Activated B cell treated with CpG ODN at 0.5 μM for 24 hours (primary cell): ENCODE measurements around the gene MLLT3. TPM values are rescaled to one million over a fixed set of nuclear protein-coding genes. Genes with fewer than 3 reads are reported as not detected.

Experiments used
- ATAC-seq: fragments of 200-7000 bp; cut with Tn5 transposase; one replicate; pipeline ENCODE4 v1.10.0; 2021; ENCODE audit warnings: low read depth, mild to moderate bottlenecking, moderate library complexity
- CTCF ChIA-PET: fragments of 350-600 bp; sonication (Branson Sonifier 250); formaldehyde crosslinking; loops from one replicate; lab custom pipeline; 2021; ENCODE audit warnings: antibody characterized with exemption; lab: Charles Lee
- POLR2A ChIA-PET: fragments of 350-600 bp; sonication (Branson Sonifier 250); formaldehyde crosslinking; loops from one replicate; lab custom pipeline; 2021; ENCODE audit warnings: antibody characterized with exemption; lab: Charles Lee
- DNase-seq: peaks from one replicate; pipeline ENCODE4 v3.0.0; 2022
- H3K27ac Mint-ChIP-seq: one replicate; pipeline ENCODE4 v1.8.0; 2020; ENCODE audit warnings: mixed read lengths
- H3K27me3 Mint-ChIP-seq: one replicate; pipeline ENCODE4 v1.8.0; 2021; ENCODE audit warnings: mixed read lengths
- H3K36me3 Mint-ChIP-seq: one replicate; pipeline ENCODE4 v1.8.0; 2021; ENCODE audit warnings: low read depth, mixed read lengths
- H3K4me1 Mint-ChIP-seq: one replicate; pipeline ENCODE4 v1.8.0; 2021; ENCODE audit warnings: mixed read lengths
- H3K4me3 Mint-ChIP-seq: one replicate; pipeline ENCODE4 v1.8.0; 2020; ENCODE audit warnings: mild to moderate bottlenecking, mixed read lengths
- H3K9me3 Mint-ChIP-seq: one replicate; pipeline ENCODE4 v1.8.0; 2020; ENCODE audit warnings: mixed read lengths
- intact Hi-C: fragments of 100-400 bp; cut with micrococcal nuclease; formaldehyde crosslinking; loops from one replicate; pipeline ENCODE4 v1.15.1; 2024
- total RNA-seq: library from RNA; stranded (reverse); gene quantifications from 2 replicates; pipeline ENCODE4 v1.2.3, GENCODE V29; 2022
- TF ChIP-seq, protein P1 (sequence below): fragments of 200-600 bp; IDR thresholded peaks from one replicate; pipeline ENCODE4 v1.8.0; 2022; ENCODE audit warnings: antibody characterized with exemption, mild to moderate bottlenecking

MLLT3 gene
- total RNA-seq, 1 donor from 2014 or later: 1.5 TPM

DNA sequence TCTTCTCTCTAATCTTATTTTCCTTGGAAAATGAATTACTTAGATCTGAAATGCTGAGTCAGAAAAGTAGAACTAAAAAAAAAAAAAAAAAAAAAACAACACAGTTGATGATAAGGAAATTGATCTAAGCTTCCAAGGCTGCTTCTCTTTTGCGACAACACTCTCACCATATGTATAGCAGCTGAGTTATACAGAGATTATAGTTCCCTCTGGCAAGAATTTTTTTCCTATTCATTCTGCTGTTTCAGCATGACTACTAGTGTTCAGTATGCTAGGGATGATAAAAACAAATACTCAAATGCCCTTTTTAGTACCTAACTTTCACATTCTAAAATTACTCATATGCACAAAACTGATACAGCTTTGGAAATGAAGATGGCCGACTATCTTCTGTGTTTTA is 267.3 kb downstream of the MLLT3 start:
- H3K27me3 Mint-ChIP-seq: peaks cover 2% of the 10 kb centered on the region
- no peak for ATAC-seq

DNA sequence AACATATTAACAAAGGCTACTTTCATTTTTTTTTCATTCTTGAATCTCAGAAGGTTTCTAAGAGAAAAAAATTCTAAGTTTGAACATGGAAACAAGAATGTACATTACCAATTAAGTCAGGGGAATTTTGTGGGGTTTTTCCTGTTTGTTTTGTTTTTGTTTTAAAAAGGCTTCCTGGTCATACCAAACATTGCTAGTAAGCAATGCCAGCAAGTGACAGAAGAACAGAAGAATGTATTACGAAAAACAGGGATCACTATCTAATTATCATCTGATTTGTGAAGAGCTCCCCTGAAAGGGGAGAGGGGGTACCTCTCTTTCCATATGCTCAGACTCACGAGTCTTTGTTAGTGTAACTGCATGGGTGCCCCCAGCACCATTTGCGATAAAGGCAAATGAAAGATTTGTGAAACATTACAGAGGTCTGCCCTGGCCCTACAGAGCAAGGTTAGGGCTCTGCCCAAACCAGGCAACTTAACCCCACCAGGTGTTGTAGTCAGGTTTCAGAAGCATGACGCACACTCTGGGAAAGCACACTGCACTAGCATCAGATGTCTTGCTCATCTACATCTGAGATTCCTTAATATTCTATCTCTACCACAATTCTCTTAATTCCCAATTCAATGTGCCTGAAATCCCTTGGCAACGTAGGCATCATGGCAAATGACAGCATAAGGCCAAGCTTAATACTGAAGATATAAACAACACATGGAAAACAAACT is 268.2 kb downstream of the MLLT3 start:
- DNase-seq (no peak), ATAC-seq (no peak)
- intact Hi-C loops: loop anchor here (10.0 kb wide), 1 partner anchor 429 kb away; no protein-coding TSS in a partner anchor
- Mint-ChIP-seq H3K27ac (no peak overlapping the region), H3K4me3 (no peak overlapping the region), H3K36me3 (no peaks in the 10 kb centered on the region), H3K4me1 (no peaks in the 10 kb centered on the region), H3K9me3 (no peaks in the 10 kb centered on the region), H3K27me3 (peaks cover 2% of the 10 kb centered on the region)
- TF ChIP-seq, protein P1, sequence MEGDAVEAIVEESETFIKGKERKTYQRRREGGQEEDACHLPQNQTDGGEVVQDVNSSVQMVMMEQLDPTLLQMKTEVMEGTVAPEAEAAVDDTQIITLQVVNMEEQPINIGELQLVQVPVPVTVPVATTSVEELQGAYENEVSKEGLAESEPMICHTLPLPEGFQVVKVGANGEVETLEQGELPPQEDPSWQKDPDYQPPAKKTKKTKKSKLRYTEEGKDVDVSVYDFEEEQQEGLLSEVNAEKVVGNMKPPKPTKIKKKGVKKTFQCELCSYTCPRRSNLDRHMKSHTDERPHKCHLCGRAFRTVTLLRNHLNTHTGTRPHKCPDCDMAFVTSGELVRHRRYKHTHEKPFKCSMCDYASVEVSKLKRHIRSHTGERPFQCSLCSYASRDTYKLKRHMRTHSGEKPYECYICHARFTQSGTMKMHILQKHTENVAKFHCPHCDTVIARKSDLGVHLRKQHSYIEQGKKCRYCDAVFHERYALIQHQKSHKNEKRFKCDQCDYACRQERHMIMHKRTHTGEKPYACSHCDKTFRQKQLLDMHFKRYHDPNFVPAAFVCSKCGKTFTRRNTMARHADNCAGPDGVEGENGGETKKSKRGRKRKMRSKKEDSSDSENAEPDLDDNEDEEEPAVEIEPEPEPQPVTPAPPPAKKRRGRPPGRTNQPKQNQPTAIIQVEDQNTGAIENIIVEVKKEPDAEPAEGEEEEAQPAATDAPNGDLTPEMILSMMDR: no peak
- ChIA-PET CTCF (no interaction called here), POLR2A (no interaction called here)

More for the DNA sequence above, 267.3 kb downstream of the MLLT3 start:
- ChIA-PET CTCF (no interaction called here), POLR2A (no interaction called here)
- Mint-ChIP-seq H3K36me3 (no peaks in the 10 kb centered on the region), H3K27ac (no peak overlapping the region), H3K4me3 (no peak overlapping the region), H3K4me1 (no peaks in the 10 kb centered on the region), H3K9me3 (no peaks in the 10 kb centered on the region)
- no peak for DNase-seq
- TF ChIP-seq, protein P1: no peak
- intact Hi-C loops: loop anchor here (10.0 kb wide), 1 partner anchor 430 kb away; no protein-coding TSS in a partner anchor

- Mint-ChIP-seq H3K27me3 (peaks cover 2% of the 10 kb centered on the region), H3K27ac (no peak overlapping the region), H3K36me3 (no peaks in the 10 kb centered on the region), H3K4me3 (no peak overlapping the region), H3K4me1 (no peaks in the 10 kb centered on the region), H3K9me3 (no peaks in the 10 kb centered on the region)
- TF ChIP-seq, protein P1: no peak
- ChIA-PET POLR2A (no interaction called here), CTCF (no interaction called here)
- intact Hi-C loops: loop anchor here (10.0 kb wide), 1 partner anchor 429 kb away; no protein-coding TSS in a partner anchor
- ATAC-seq (no peak), DNase-seq (no peak)
Measured at GRCh38 chr9:20353524-20353923, 268.8 kb downstream of the MLLT3 start.

GRCh38 chr9:20352591-20352990 is 269.7 kb downstream of the MLLT3 start:
- no peaks in the 10 kb centered on the region for H3K4me1 Mint-ChIP-seq
- POLR2A ChIA-PET: no interaction called here
- no peak overlapping the region for H3K4me3 Mint-ChIP-seq
- ATAC-seq (no peak), DNase-seq (no peak)
- CTCF ChIA-PET: no interaction called here
- H3K27me3 Mint-ChIP-seq: peaks cover 2% of the 10 kb centered on the region
- H3K36me3 Mint-ChIP-seq: no peaks in the 10 kb centered on the region
- H3K27ac Mint-ChIP-seq: no peak overlapping the region
- TF ChIP-seq, protein P1: no peak
- intact Hi-C loops: loop anchor here (10.0 kb wide), 1 partner anchor 428 kb away; no protein-coding TSS in a partner anchor
- no peaks in the 10 kb centered on the region for H3K9me3 Mint-ChIP-seq

- ATAC-seq (no peak), DNase-seq (no peak)
- ChIA-PET CTCF (no interaction called here), POLR2A (no interaction called here)
- H3K9me3 Mint-ChIP-seq: no peaks in the 10 kb centered on the region
- TF ChIP-seq, protein P1: no peak
- H3K4me1 Mint-ChIP-seq: no peaks in the 10 kb centered on the region
- H3K36me3 Mint-ChIP-seq: no peaks in the 10 kb centered on the region
- H3K4me3 Mint-ChIP-seq: no peak overlapping the region
- intact Hi-C loops: loop anchor here (10.0 kb wide), 1 partner anchor 427 kb away; no protein-coding TSS in a partner anchor
- no peak overlapping the region for H3K27ac Mint-ChIP-seq
- H3K27me3 Mint-ChIP-seq: peaks cover under 1% of the 10 kb centered on the region
Measured at GRCh38 chr9:20351715-20352114, 270.6 kb downstream of the MLLT3 start.
